Measurements from ENCODE around the gene SLC33A1. TPM values are rescaled to one million over a fixed set of nuclear protein-coding genes. Genes with fewer than 3 reads are reported as not detected.

SLC33A1 gene
- total RNA-seq, 1 experiment from 2014 or later, result 28.6 TPM

DNA sequence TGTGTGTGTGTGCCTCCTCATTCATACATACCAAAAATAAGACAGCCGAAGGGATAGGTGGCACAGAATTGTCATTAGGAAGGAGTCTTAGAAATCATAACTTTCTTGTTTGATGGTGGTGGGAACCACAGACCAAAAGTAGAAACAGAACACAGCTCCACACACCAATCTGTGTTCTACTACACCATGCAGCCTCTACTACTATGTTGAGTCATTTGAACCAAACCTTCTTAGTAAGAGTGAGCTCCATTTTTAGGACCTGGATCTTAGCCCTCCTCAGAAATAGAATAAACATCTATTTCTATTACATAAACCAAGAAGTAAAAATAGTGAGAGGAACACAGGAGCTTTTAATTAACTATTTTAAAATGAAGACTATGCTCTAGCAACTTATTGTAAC is 81.4 kb downstream of the SLC33A1 start:
- ChIA-PET CTCF (no interaction called here), POLR2A (ENCODE audit: unreplicated experiment) (no interaction called here)
- DNase-seq, result no peak
- Histone ChIP-seq H3K4me1 (replicated peaks; ENCODE audit: insufficient read depth) (no peaks in the 10 kb centered on the region), H4K20me1 (ENCODE audit: insufficient read depth) (no peaks in the 10 kb centered on the region), H3K36me3 (ENCODE audit: low read depth) (0 out of 2 replicates have a peak, but pooled peaks cover 4% of the 10 kb centered on the region), H3K9me2 (ENCODE audit: insufficient read depth) (no peaks in the 10 kb centered on the region), H3K79me2 (ENCODE audit: low read depth) (no peaks in the 10 kb centered on the region), H3K4me2 (no peak overlapping the region), H3K27ac (no peak overlapping the region), H3K9me3 (ENCODE audit: insufficient read depth, low read depth) (no peaks in the 10 kb centered on the region), H3K4me3 (no peak overlapping the region), H2AFZ (no peak overlapping the region), H3K27me3 (ENCODE audit: insufficient read depth, low read depth) (no peaks in the 10 kb centered on the region), H3F3A (ENCODE audit: insufficient read depth, low read depth) (no peaks in the 10 kb centered on the region)
- BruUV-seq (replicated peaks), result no TSS peak
- intact Hi-C loops (cut with micrococcal nuclease; ENCODE audit: unreplicated experiment), result no loop called here
- TF ChIP-seq EZH2 (IDR thresholded peaks at IDR 0.05; ENCODE audit: low read depth) (no peak), CTCF (conservative IDR thresholded peaks at IDR 0.05) (no peak)

GRCh38 chr3:155771126-155771525 is 83.1 kb downstream of the SLC33A1 start:
- no peak overlapping the region for H2AFZ ChIP-seq
- TF ChIP-seq CTCF (conservative IDR thresholded peaks at IDR 0.05) (no peak), EZH2 (IDR thresholded peaks at IDR 0.05; ENCODE audit: low read depth) (no peak)
- no peak overlapping the region for H3K4me2 ChIP-seq
- no peaks in the 10 kb centered on the region; the same call in 1 of the 2 replicates for H3K9me3 ChIP-seq (ENCODE audit: insufficient read depth, low read depth)
- no peaks in the 10 kb centered on the region for H3K9me2 ChIP-seq (ENCODE audit: insufficient read depth)
- DNase-seq, result no peak
- H3K4me1 ChIP-seq (replicated peaks; ENCODE audit: insufficient read depth), result no peaks in the 10 kb centered on the region
- no peak overlapping the region for H3K27ac ChIP-seq
- no peaks in the 10 kb centered on the region for H3K27me3 ChIP-seq (ENCODE audit: insufficient read depth, low read depth)
- H3K79me2 ChIP-seq (ENCODE audit: low read depth), result no peaks in the 10 kb centered on the region
- H3K36me3 ChIP-seq (ENCODE audit: low read depth), result 0 out of 2 replicates have a peak, but pooled peaks cover 4% of the 10 kb centered on the region
- ChIA-PET CTCF (no interaction called here), POLR2A (ENCODE audit: unreplicated experiment) (no interaction called here)
- intact Hi-C loops (cut with micrococcal nuclease; ENCODE audit: unreplicated experiment), result no loop called here
- no peaks in the 10 kb centered on the region for H3F3A ChIP-seq (ENCODE audit: insufficient read depth, low read depth)
- H4K20me1 ChIP-seq (ENCODE audit: insufficient read depth), result no peaks in the 10 kb centered on the region
- BruUV-seq (replicated peaks), result no TSS peak
- no peak overlapping the region for H3K4me3 ChIP-seq

Other genes starting within 250 kb of the SLC33A1 start
- gene PLCH1, start 109.4 kb downstream of the SLC33A1 start, total RNA-seq (2021), result 0.73 and 1.4 TPM in 2 replicates
- gene C3orf33, start 48.1 kb downstream of the SLC33A1 start, total RNA-seq (2021), result 1.1 and 2.3 TPM in 2 replicates
- gene GMPS, start 16.2 kb upstream of the SLC33A1 start, total RNA-seq (2021), result 116 and 139 TPM in 2 replicates

Data from PC-9 (cell line).